Liver (tissue), 9 donors: ENCODE measurements around the gene NAP1L1. TPM values are rescaled to one million over a fixed set of nuclear protein-coding genes. Genes with fewer than 3 reads are reported as not detected.

Experiments used
- DNase-seq: peaks from one replicate; pipeline ENCODE4 v3.0.0-alpha.2; 2017; ENCODE audit warnings: low spot score
- H3K27ac ChIP-seq, 2 donors: one replicate each; pipeline ENCODE4 v1.7.0; 2013; ENCODE audit warnings: inconsistent platforms in 2 of 2, low read length in 2 of 2, control low read depth in 1 of 2, low read depth in 1 of 2, mild to moderate bottlenecking in 1 of 2
- H3K27me3 ChIP-seq, 4 donors: one replicate each; pipeline versions ENCODE4 v1.6.1 to v1.7.0; 2013; ENCODE audit warnings: low read length in 3 of 4, inconsistent platforms in 1 of 4, mild to moderate bottlenecking in 1 of 4, moderate library complexity in 1 of 4; ENCODE audit not compliant: control insufficient read depth in 4 of 4, insufficient read depth in 4 of 4
- H3K36me3 ChIP-seq, 4 donors: one replicate each; pipeline versions ENCODE4 v1.6.1 to v1.7.0; 2013; ENCODE audit warnings: low read length in 3 of 4, mild to moderate bottlenecking in 3 of 4, low read depth in 1 of 4, moderate library complexity in 1 of 4; ENCODE audit not compliant: control insufficient read depth in 4 of 4, insufficient read depth in 3 of 4
- H3K4me1 ChIP-seq, 4 donors: one replicate each; pipeline versions ENCODE4 v1.6.1 to v1.7.0; 2013; ENCODE audit warnings: low read length in 3 of 4, mild to moderate bottlenecking in 3 of 4, moderate library complexity in 1 of 4; ENCODE audit not compliant: control insufficient read depth in 4 of 4, insufficient read depth in 4 of 4
- H3K4me3 ChIP-seq, 3 donors: one replicate each; pipeline versions ENCODE4 v1.6.1 to v1.7.0; 2013; ENCODE audit warnings: low read length in 3 of 3, control low read depth in 1 of 3, low read depth in 1 of 3, mild to moderate bottlenecking in 1 of 3
- H3K9ac ChIP-seq, 2 donors: one replicate each; pipeline ENCODE4 v1.7.0; 2013; ENCODE audit warnings: low read length in 2 of 2, mild to moderate bottlenecking in 2 of 2, moderate library complexity in 2 of 2, control low read depth in 1 of 2, low read depth in 1 of 2
- H3K9me3 ChIP-seq, 4 donors: one replicate each; pipeline versions ENCODE4 v1.6.1 to v1.7.0; 2013; ENCODE audit warnings: low read length in 3 of 4; ENCODE audit not compliant: control insufficient read depth in 4 of 4
- EGR1 ChIP-seq, 2 donors: IDR thresholded peaks; 2 replicates each; pipeline ENCODE4 v1.6.1; 2016 to 2018; ENCODE audit warnings: antibody characterized with exemption in 2 of 2, low read depth in 2 of 2
- FOXA1 ChIP-seq: IDR thresholded peaks from 2 replicates; pipeline ENCODE4 v1.6.1; 2016; ENCODE audit warnings: antibody characterized with exemption
- FOXA2 ChIP-seq: IDR thresholded peaks from 2 replicates; pipeline ENCODE4 v1.6.1; 2016; ENCODE audit warnings: antibody characterized with exemption
- HNF4A ChIP-seq, 2 donors: conservative IDR thresholded peaks; 2 replicates each; pipeline ENCODE4 v1.6.1; 2016; ENCODE audit warnings: antibody characterized with exemption in 2 of 2, mild to moderate bottlenecking in 2 of 2
- HNF4G ChIP-seq: IDR thresholded peaks from 2 replicates; pipeline ENCODE4 v1.6.1; 2016; ENCODE audit warnings: antibody characterized with exemption
- JUND ChIP-seq, 2 donors: IDR thresholded peaks; 2 replicates each; pipeline ENCODE4 v1.6.1; 2016; ENCODE audit warnings: antibody characterized with exemption in 2 of 2
- NR2F2 ChIP-seq: IDR thresholded peaks from 2 replicates; pipeline ENCODE4 v1.6.1; 2016; ENCODE audit warnings: antibody characterized with exemption
- RAD21 ChIP-seq, 2 donors: IDR thresholded peaks; 2 replicates each; pipeline ENCODE4 v1.6.1; 2016; ENCODE audit warnings: antibody characterized with exemption in 2 of 2, mild to moderate bottlenecking in 2 of 2
- REST ChIP-seq: IDR thresholded peaks from 2 replicates; pipeline ENCODE4 v1.6.1; 2016; ENCODE audit warnings: antibody characterized with exemption, mild to moderate bottlenecking
- RXRA ChIP-seq, 2 donors: IDR thresholded peaks; 2 replicates each; pipeline ENCODE4 v1.6.1; 2017 to 2018; ENCODE audit warnings: antibody characterized with exemption in 2 of 2, mild to moderate bottlenecking in 1 of 2
- SP1 ChIP-seq: IDR thresholded peaks from 2 replicates; pipeline ENCODE4 v1.6.1; 2018; ENCODE audit warnings: antibody characterized with exemption, mild to moderate bottlenecking
- TAF1 ChIP-seq: conservative IDR thresholded peaks from 2 replicates; pipeline ENCODE4 v1.6.1; 2016; ENCODE audit warnings: antibody characterized with exemption, mild to moderate bottlenecking
- YY1 ChIP-seq: IDR thresholded peaks from 2 replicates; pipeline ENCODE4 v1.6.1; 2016; ENCODE audit warnings: antibody characterized with exemption, mild to moderate bottlenecking
- ZBTB33 ChIP-seq: IDR thresholded peaks from 2 replicates; pipeline ENCODE4 v1.6.1; 2016; ENCODE audit warnings: antibody characterized with exemption
- WGBS: extraction: QIAGEN DNeasy Blood & Tissue Kit; methylation state at CpG from one replicate; pipeline ENCODE4 v1.1.7; 2013; 5-methylcytosine and 5-hydroxymethylcytosine counted together
- polyA plus RNA-seq, 2 donors: library from polyadenylated mRNA; stranded (reverse) in 1 of 2; unstranded in 1 of 2; fragments of 200-250 nt in 1 of 2; fragments of >200 nt in 1 of 2; fragmentation: Nextera tagmentation in 1 of 2; extraction: Ambion mirVana in 1 of 2; gene quantifications; one replicate each; pipeline versions ENCODE4 v1.2.1 to v1.2.3, GENCODE V29; 2013 to 2015
- total RNA-seq, 2 donors: library from RNA; depleted of rRNA; stranded (reverse); fragments of >200 nt; gene quantifications; one replicate each; pipeline ENCODE4 v1.2.3, GENCODE V29; 2014
- TF ChIP-seq, protein P1 (sequence below): fragments of 150-350 bp; IDR thresholded peaks from 2 replicates; pipeline ENCODE4 v1.5.1; 2017; ENCODE audit warnings: improper control_type of control experiment, low read depth, low read length; ENCODE audit not compliant: missing input control
- TF ChIP-seq, protein P2 (sequence below): IDR thresholded peaks from 2 replicates; pipeline ENCODE4 v1.6.1; 2016; ENCODE audit warnings: antibody characterized with exemption
- donor health status: healthy.
- donor health status: healthy.
- donor health status: healthy.
- donor health status: healthy.
- donor health status: healthy.

NAP1L1 gene
- total and polyA plus RNA-seq, 4 donors, result 36.6 to 74.7 (median 42.4) TPM

GRCh38 chr12:76037130-76038103 lies 47.1 kb downstream of the NAP1L1 start (continued):
- TF ChIP-seq EGR1 (IDR thresholded peaks at IDR 0.05; ENCODE audit: low read depth in 2 of 2) (no peak), YY1 (peak; percentile 27), FOXA2 (no peak), JUND (IDR thresholded peaks at IDR 0.05) (no peak)
- TF ChIP-seq, protein P1, sequence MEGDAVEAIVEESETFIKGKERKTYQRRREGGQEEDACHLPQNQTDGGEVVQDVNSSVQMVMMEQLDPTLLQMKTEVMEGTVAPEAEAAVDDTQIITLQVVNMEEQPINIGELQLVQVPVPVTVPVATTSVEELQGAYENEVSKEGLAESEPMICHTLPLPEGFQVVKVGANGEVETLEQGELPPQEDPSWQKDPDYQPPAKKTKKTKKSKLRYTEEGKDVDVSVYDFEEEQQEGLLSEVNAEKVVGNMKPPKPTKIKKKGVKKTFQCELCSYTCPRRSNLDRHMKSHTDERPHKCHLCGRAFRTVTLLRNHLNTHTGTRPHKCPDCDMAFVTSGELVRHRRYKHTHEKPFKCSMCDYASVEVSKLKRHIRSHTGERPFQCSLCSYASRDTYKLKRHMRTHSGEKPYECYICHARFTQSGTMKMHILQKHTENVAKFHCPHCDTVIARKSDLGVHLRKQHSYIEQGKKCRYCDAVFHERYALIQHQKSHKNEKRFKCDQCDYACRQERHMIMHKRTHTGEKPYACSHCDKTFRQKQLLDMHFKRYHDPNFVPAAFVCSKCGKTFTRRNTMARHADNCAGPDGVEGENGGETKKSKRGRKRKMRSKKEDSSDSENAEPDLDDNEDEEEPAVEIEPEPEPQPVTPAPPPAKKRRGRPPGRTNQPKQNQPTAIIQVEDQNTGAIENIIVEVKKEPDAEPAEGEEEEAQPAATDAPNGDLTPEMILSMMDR, result peak; percentile 87
- TF ChIP-seq, protein P2, sequence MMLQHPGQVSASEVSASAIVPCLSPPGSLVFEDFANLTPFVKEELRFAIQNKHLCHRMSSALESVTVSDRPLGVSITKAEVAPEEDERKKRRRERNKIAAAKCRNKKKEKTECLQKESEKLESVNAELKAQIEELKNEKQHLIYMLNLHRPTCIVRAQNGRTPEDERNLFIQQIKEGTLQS, result no peak

DNA sequence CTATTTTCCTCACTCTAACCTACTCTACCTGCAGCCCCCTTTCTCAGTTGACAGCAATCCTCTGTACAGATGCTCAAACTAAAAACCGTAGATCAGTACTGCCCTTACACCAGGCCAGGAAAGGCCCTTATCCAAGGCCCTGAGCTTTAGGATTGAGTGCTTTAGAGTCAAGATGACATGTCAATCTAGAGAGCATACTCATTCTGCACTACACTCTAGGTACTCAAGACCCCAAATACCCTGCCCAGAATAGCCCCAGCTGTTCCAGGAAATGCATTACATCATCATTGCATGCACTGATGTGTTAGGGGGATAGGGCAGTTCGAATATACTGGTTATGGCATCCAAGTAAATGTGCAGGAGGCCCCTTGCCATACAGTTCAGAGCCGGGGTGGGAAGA lies 49.4 kb downstream of the NAP1L1 start:
- TF ChIP-seq, protein P2, result no peak
- no peak overlapping the region for H3K27ac ChIP-seq

GRCh38 chr12:76033081-76034011 lies 51.1 kb downstream of the NAP1L1 start:
- Histone ChIP-seq H3K9me3 (no peaks in the 10 kb centered on the region), H3K4me1 (peaks cover 0 to 11% (median 4%) of the 10 kb centered on the region in 4 donors), H3K9ac (peak overlapping the region in 1 of 2 donors; percentile 97), H3K36me3 (no peaks in the 10 kb centered on the region), H3K4me3 (peak overlapping the region; percentile 80 to 87 (median 84)), H3K27me3 (no peaks in the 10 kb centered on the region), H3K27ac (peak overlapping the region; percentile 96 to 99)
- 82% methylated on average over 5 of the region's 5 CpGs for WGBS
- DNase-seq, result no peak
- TF ChIP-seq TAF1, result no peak
- TF ChIP-seq, protein P2, result no peak
- no peak for TF ChIP-seq NR2F2
- TF ChIP-seq RXRA (IDR thresholded peaks at IDR 0.05), result no peak
- TF ChIP-seq FOXA1, result no peak
- TF ChIP-seq, protein P1, result no peak
- no peak for TF ChIP-seq RAD21 (IDR thresholded peaks at IDR 0.05)
- no peak for TF ChIP-seq HNF4A (conservative IDR thresholded peaks at IDR 0.05)
- TF ChIP-seq ZBTB33, result no peak
- no peak for TF ChIP-seq HNF4G
- TF ChIP-seq REST, result no peak
- no peak for TF ChIP-seq SP1

More for the DNA sequence above, 49.4 kb downstream of the NAP1L1 start:
- no peaks in the 10 kb centered on the region for H3K9me3 ChIP-seq
- no peak overlapping the region for H3K9ac ChIP-seq
- no peaks in the 10 kb centered on the region for H3K36me3 ChIP-seq
- no peaks in the 10 kb centered on the region for H3K27me3 ChIP-seq
- WGBS, result 82% methylated on average over 3 of the region's 3 CpGs
- DNase-seq, result no peak
- H3K4me1 ChIP-seq, result peaks cover 0 to 11% (median 3%) of the 10 kb centered on the region in 4 donors
- H3K4me3 ChIP-seq, result no peak overlapping the region
